RCC 7860 (cell line): ENCODE measurements around the gene CLCN2.
A peak's percentile ranks its signal among the peaks of the same experiment; 100 is the strongest.

Source experiments
- DNase-seq: peaks from one replicate; pipeline ENCODE4 v3.0.0-alpha.2; 2015; ENCODE audit warnings: low spot score
- FAIRE-seq: peaks from 2 replicates; lab custom pipeline; 2012; peaks lifted over from hg19 to GRCh38; lab: Jason Lieb, UNC

The CLCN2 gene

GRCh38 chr3:184332370-184333090, 28.9 kb downstream of the CLCN2 start:
- DNase-seq (peak; percentile 89), FAIRE-seq (peak; percentile 82)

GRCh38 chr3:184328516-184328915, 32.9 kb downstream of the CLCN2 start:
- DNase-seq (no peak), FAIRE-seq (no peak)

DNA sequence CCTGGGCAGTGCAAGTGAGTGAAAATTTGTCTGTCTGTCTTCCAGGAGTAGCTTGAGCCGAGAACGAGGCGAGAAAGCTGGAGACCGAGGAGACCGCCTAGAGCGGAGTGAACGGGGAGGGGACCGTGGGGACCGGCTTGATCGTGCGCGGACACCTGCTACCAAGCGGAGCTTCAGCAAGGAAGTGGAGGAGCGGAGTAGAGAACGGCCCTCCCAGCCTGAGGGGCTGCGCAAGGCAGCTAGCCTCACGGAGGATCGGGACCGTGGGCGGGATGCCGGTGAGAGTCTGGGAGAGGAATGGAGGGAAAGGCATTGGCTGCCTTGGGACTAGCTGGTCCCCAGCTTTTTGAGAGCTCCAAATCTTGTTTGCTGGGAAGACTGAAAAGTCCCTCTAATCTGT, 34.2 kb downstream of the CLCN2 start:
- FAIRE-seq: no peak
- DNase-seq: no peak

DNA sequence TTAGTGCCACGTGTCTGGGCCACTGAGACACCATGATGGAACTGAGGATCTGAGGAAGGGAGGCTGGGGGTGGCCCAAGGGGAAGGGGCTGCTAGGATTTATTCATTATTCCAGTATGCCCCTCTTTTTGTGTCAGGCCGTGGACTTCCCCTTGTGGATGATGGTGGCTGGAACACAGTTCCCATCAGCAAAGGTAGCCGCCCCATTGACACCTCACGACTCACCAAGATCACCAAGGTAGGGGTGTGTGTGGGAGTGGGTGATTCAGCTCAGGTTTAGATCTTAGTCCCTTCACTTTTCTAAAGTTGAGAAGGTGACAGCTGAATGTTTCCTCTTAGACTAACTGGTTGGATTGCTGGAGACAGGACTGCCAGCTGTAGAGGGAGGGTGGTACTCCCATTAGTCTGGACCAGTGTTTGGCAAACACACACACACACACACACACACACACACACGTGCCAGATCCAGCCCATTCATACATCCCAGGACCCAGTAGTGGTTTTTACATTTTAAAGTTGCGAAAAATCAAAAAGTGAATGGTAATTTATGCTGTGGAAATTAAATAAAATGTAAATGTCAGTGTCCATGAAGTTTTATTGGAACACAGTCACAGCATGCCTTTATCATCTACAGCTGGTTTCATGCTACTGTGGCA, 35.6 kb downstream of the CLCN2 start:
- no peak for DNase-seq
- no peak for FAIRE-seq

GRCh38 chr3:184325269-184325668, 36.1 kb downstream of the CLCN2 start:
- FAIRE-seq: no peak
- DNase-seq: no peak

DNA sequence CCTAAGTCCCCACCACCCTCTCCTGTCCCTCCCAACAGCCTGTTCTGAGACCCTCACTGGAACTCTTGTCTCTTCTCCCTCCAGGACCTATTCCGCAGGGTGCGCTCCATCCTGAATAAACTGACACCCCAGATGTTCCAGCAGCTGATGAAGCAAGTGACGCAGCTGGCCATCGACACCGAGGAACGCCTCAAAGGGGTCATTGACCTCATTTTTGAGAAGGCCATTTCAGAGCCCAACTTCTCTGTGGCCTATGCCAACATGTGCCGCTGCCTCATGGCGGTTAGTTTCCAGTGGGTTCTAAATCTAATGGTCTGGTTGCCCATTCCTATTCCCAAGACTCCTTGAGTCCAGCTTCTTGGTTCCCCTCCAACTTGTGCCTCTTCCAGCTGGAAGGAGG, 37.7 kb downstream of the CLCN2 start:
- DNase-seq (no peak), FAIRE-seq (no peak)

DNA sequence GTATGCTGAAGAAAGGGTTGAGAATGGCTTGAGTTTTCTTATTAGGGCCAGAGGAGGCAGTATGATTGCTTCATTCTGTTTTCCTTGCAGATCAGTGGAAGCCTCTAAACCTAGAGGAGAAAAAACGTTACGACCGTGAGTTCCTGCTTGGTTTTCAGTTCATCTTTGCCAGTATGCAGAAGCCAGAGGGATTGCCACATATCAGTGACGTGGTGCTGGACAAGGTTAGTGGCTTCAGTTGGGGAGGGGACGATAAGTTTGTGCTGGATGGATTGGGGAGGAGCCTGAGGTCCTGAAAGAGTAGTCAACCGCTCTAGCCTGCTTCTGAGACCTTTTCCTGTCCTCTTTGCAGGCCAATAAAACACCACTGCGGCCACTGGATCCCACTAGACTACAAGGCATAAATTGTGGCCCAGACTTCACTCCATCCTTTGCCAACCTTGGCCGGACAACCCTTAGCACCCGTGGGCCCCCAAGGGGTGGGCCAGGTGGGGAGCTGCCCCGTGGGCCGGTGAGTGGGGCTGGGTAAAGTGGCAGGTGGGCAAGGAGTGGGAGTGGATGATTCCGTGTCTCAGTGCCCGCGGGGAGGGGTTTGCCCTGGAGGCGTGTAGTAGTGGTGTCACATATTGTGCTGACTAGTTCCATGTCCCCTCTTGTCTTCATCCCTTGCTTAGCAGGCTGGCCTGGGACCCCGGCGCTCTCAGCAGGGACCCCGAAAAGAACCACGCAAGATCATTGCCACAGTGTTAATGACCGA, 38.5 kb downstream of the CLCN2 start:
- DNase-seq (no peak), FAIRE-seq (no peak)

- no peak for FAIRE-seq
- no peak for DNase-seq
Observed at GRCh38 chr3:184321666-184322065, 39.7 kb downstream of the CLCN2 start.

GRCh38 chr3:184320104-184320445, 41.3 kb downstream of the CLCN2 start:
- FAIRE-seq (peak; percentile 35), DNase-seq (peak; percentile 86)

DNA sequence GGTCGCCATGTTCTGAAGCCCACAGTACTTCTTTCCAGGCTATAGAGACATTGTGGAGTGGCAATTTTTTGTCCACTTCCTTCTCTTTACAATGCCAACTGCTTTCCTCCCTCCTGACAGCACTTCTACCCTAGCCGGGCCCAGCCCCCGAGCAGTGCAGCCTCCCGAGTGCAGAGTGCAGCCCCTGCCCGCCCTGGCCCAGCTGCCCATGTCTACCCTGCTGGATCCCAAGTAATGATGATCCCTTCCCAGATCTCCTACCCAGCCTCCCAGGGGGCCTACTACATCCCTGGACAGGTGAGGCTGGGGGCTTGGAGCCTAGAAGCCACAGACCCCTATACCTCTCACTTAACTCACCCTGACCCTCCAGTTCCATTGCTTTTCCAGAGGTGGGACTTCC, 44.2 kb downstream of the CLCN2 start:
- DNase-seq (no peak), FAIRE-seq (no peak)

- DNase-seq (no peak), FAIRE-seq (no peak)
Observed at GRCh38 chr3:184316792-184317191, 44.6 kb downstream of the CLCN2 start.

GRCh38 chr3:184315871-184316661, 45.3 kb downstream of the CLCN2 start:
- DNase-seq (peak; percentile 6), FAIRE-seq (no peak)

GRCh38 chr3:184315543-184315867, 45.9 kb downstream of the CLCN2 start:
- DNase-seq (no peak), FAIRE-seq (no peak)

DNA sequence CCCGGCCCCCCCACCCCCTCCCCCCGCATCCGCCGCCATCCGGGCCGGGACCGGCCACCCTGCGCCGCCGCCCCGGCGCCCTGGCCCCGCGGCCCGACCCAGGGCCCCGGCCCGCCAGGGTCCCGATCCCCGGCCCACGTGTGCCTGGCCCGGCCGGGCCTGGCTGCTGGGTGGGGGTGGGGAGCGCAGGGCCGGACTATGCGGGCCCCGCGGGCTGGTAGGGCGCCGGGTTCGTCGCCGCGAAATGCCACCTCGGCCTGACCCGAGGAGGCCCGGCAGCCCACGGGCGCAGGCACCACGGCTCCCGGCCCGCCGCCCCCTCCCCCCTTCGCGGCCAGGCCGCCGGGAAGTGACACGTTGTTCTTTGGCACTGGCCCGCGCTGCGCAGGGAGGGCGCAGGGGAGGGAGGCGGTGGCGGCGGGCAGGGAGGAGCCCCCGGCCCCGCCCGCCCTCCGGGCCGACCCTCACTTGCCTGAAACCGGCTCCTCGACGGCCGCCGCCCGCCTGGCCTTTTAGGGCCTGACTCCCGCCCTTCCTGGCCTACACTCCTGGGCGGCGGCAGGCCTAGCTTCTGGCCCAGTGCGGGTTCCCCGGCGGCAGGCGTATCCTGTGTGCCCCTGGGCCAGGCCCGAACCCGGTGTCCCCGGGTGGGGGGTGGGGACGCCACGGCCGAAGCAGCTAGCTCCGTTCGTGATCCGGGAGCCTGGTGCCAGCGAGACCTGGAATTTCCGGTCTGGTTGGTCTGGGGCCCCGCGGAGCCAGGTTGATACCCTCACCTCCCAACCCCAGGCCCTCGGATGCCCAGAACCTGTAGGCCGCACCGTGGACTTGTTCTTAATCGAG, 46.5 kb downstream of the CLCN2 start:
- DNase-seq: peak; percentile 34

GRCh38 chr3:184314363-184314699, 47.1 kb downstream of the CLCN2 start, which contains the start of gene EIF4G1:
TSS of gene EIF4G1 (plus strand) at chr3:184314606. CDS start at chr3:184315797, 1,191 bp downstream.
- DNase-seq: peak; percentile 84
- no peak for FAIRE-seq

More for the DNA sequence above, 46.5 kb downstream of the CLCN2 start:
- no peak for FAIRE-seq

DNA sequence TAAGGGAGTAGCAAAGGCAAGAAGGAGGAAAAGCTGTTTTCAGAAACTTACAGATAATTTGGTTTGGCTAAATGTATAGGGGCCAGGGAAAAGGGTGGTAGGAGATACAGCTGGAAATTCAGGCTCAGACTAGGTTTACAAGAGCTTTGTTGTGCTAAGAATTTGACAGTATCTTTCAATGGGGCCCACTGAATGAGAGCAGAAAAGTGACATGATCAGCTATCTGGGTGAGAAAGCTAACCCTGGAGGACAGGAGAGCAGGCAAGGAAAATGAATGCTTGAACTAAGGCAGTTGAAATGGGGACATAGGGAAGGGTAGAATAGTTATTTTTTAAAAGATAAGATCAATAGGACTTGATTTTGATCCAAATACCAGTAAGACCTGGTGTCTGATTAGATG, 49.8 kb downstream of the CLCN2 start:
- DNase-seq (no peak), FAIRE-seq (no peak)

- DNase-seq (no peak), FAIRE-seq (no peak)
Observed at GRCh38 chr3:184308744-184309143, 52.7 kb downstream of the CLCN2 start.

DNA sequence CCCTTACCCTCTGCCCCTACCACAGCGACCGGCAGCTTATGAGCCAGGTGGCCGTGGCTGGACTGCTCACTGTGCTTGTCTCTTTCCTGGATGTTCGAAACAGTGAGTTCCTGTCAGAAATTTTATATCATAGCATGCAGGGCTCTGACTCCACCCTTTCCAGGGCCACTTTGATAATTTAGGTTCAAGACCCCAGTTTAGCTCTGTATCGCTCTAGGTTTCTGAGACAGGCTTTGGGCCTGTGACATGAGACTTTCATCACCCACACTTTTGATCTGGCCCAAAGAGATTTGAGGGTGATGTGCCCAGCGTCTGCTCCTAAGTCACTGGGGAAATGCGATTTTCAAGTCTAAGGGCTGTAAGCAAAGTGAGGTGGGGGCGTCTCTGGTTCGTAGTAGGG, 53.5 kb downstream of the CLCN2 start:
- DNase-seq (no peak), FAIRE-seq (no peak)

DNA sequence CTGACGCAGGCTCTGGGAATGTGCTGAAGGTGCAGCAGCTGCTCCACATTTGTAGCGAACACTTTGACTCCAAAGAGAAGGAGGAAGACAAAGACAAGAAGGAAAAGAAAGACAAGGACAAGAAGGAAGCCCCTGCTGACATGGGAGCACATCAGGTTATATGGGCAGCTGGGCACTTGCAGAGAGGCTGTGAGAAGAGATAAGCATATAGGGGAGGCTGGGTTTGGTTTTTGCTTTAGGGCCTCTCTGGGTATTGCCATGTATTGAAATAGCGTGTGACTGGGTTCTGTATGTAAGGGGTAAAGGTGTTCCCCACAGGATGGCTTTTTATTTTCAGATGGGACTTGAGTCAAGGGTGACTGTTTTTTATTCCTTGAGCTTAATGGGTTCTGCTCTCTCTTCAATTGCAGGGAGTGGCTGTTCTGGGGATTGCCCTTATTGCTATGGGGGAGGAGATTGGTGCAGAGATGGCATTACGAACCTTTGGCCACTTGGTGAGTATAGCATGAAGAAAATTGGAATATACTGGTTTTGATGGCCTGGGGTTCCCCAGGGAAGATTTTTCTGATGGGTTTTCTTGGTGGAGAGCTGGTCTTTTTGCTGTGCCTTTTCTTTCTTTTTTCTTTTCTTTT, 54.9 kb downstream of the CLCN2 start:
- DNase-seq (no peak), FAIRE-seq (no peak)

DNA sequence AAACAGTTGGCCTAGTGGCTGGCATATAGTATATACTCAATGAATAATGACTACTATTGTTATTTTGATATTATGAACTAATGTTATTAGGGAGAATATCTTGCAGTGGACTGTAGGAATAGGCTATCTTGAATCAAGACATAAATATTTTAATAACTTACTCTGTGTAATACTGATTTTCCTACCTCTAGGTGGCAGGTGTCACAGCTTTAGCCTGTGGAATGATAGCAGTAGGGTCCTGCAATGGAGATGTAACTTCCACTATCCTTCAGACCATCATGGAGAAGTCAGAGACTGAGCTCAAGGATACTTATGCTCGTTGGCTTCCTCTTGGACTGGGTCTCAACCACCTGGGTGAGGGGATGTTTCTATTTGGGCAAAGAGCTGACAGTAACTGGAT, 55.8 kb downstream of the CLCN2 start:
- FAIRE-seq (no peak), DNase-seq (no peak)
